IgD-negative memory B cell (primary cell): Measurements from ENCODE around the gene SEMA6D. TPM values are rescaled to one million over a fixed set of nuclear protein-coding genes. Genes with fewer than 3 reads are reported as not detected.

Experiments
- H3K27ac Mint-ChIP-seq, 3 donors: one replicate each; pipeline ENCODE4 v1.8.0; 2020 to 2022; ENCODE audit warnings: mild to moderate bottlenecking in 3 of 3, mixed read lengths in 3 of 3, moderate library complexity in 1 of 3
- H3K27me3 Mint-ChIP-seq: one replicate; pipeline ENCODE4 v1.8.0; 2021; ENCODE audit warnings: mixed read lengths
- H3K36me3 Mint-ChIP-seq: one replicate; pipeline ENCODE4 v1.8.0; 2020; ENCODE audit warnings: mild to moderate bottlenecking, mixed read lengths
- H3K4me1 Mint-ChIP-seq, 3 donors: one replicate each; pipeline ENCODE4 v1.8.0; 2020 to 2022; ENCODE audit warnings: mixed read lengths in 3 of 3, mild to moderate bottlenecking in 1 of 3
- H3K4me3 Mint-ChIP-seq, 4 donors: one replicate each; pipeline ENCODE4 v1.8.0; 2020 to 2022; ENCODE audit warnings: mild to moderate bottlenecking in 4 of 4, mixed read lengths in 4 of 4, moderate library complexity in 3 of 4
- H3K9me3 Mint-ChIP-seq, 3 donors: one replicate each; pipeline ENCODE4 v1.8.0; 2020 to 2021; ENCODE audit warnings: mixed read lengths in 3 of 3, mild to moderate bottlenecking in 1 of 3
- polyA plus RNA-seq: library from polyadenylated mRNA; unstranded; fragments of 300-500 nt; fragmentation: Illumina TruSeq; gene quantifications from one replicate; pipeline ENCODE4 v1.2.3, GENCODE V29; 2021

Gene SEMA6D
- polyA plus RNA-seq, 1 donor from 2014 or later = not detected

DNA sequence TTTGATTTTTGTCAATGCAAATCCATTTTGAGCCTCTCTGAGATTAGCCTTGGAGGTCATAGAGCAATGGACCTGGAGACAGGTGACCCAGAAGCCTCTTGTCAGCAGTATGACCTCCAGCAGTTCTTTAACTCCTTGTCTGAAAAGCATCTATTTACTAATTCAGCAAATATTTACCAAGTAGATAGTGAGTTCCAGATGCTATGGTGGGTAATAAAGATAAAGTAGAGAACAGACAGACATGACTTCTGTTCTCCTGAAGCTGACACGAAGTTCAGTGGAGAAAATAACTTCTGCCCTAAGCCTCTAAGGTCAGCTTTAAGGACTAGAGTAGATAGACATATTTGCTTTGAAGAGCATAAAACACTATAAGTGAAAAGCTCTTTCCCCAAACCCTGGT is 26.6 kb downstream of the SEMA6D start:
- H3K4me3 Mint-ChIP-seq = no peak overlapping the region
- no peak overlapping the region for H3K27ac Mint-ChIP-seq
- no peaks in the 10 kb centered on the region for H3K36me3 Mint-ChIP-seq
- peaks cover 0 to 4% (median 0%) of the 10 kb centered on the region in 3 donors for H3K9me3 Mint-ChIP-seq
- no peaks in the 10 kb centered on the region for H3K27me3 Mint-ChIP-seq
- peaks cover 0 to 2% (median 0%) of the 10 kb centered on the region in 3 donors for H3K4me1 Mint-ChIP-seq

DNA sequence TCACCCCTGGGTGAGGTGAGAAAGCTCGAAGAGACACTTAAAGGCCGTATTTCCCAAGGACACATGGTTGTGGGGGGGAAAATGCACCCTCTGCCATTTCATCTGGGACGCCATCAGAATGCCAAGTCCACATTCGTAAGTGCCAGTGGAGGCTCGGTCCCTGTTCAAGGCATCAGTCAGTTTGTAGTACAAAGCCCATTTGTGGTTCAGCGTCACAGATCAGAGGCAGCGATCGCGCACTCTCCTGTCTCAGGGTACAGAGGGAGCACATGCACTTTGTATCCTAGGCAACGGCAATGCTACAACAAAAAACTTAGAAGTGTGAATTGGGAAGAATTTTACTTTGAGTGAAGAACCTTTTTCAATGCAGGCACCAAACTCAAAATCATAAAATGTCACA is 27.2 kb downstream of the SEMA6D start:
- Mint-ChIP-seq H3K27ac (no peak overlapping the region), H3K27me3 (no peaks in the 10 kb centered on the region), H3K4me3 (no peak overlapping the region), H3K4me1 (peaks cover 0 to 2% (median 0%) of the 10 kb centered on the region in 3 donors), H3K9me3 (peaks cover 0 to 2% (median 0%) of the 10 kb centered on the region in 3 donors), H3K36me3 (no peaks in the 10 kb centered on the region)

DNA sequence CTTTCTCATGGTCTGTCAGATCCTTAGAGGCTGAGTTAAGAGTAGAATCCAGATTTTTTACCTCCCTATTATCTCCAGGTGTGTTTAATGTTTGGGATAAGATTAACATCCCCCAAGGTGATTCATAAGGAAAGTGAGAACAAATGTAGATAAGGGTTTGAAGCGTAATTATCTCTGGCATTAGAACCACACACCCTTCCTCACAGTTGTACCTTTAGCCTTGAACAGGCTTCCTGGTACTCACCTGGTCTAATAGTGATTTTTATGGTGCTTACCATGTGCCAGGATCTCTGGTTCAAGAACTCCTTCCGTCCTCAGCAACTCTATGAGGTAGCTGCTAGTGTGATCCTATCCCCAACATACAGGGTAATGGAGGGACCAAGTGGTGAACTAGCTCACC is 27.7 kb downstream of the SEMA6D start:
- Mint-ChIP-seq H3K27ac (no peak overlapping the region), H3K36me3 (no peaks in the 10 kb centered on the region), H3K27me3 (no peaks in the 10 kb centered on the region), H3K9me3 (no peaks in the 10 kb centered on the region), H3K4me1 (peaks cover 0 to 2% (median 0%) of the 10 kb centered on the region in 3 donors), H3K4me3 (no peak overlapping the region)

DNA sequence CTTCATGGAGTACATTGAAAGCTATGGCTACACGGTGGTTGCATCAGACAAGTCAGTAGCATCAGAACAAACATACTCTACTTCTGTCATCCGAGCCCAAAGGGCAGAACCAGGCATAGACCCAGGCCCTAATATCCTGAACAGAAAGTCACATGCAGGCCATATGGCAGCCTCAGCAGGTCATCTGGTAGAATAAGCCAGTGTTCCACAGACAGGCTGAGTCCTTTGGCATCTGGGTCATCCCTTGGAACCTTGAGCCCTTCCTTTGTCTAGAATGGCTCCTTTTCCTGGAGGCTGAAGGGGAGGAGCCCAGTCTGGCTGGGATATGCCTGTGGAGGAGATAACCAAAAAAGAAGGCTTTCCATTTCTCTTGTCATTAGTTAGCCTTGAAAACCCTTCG is 29.2 kb downstream of the SEMA6D start:
- Mint-ChIP-seq H3K4me3 (no peak overlapping the region), H3K4me1 (no peaks in the 10 kb centered on the region), H3K9me3 (no peaks in the 10 kb centered on the region), H3K27ac (no peak overlapping the region), H3K27me3 (no peaks in the 10 kb centered on the region), H3K36me3 (no peaks in the 10 kb centered on the region)

DNA sequence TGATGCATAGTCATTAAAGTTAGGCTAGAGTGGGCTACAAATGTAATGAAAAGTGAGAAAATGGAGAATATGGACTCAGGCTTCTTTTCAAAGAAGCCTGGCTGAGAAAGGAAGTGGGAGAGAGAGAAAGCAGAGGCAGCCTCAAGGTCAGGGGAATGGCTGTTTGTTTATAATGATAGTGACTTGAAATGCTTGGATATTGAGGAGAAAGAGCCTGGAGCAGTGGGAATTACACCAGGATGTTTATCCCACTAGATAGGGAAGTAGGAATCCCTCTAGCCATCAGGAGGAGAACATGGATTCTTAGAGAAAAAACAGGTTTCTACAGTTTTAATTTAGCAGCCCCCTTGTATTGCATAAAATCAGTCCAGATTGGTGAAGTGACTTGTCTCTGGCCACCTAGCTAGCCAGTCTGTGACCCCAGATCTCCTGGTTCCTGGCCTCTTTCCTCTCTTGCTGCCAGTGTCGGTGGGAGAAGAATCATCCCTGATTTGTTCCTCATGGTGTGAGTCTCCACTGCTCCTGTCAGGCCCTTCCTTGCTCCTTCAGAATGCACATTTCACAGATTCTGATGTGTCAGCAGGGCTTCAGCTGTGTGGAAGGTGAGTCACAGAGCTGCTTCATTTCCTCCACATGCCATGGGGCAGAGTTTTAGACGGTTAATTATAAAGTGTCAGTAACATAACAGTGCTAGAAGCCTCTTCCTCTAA is 32.9 kb downstream of the SEMA6D start:
- H3K27ac Mint-ChIP-seq = no peak overlapping the region
- H3K4me1 Mint-ChIP-seq = no peaks in the 10 kb centered on the region
- no peaks in the 10 kb centered on the region for H3K27me3 Mint-ChIP-seq
- peaks cover 8 to 18% (median 13%) of the 10 kb centered on the region in 3 donors for H3K9me3 Mint-ChIP-seq
- no peaks in the 10 kb centered on the region for H3K36me3 Mint-ChIP-seq
- H3K4me3 Mint-ChIP-seq = no peak overlapping the region

DNA sequence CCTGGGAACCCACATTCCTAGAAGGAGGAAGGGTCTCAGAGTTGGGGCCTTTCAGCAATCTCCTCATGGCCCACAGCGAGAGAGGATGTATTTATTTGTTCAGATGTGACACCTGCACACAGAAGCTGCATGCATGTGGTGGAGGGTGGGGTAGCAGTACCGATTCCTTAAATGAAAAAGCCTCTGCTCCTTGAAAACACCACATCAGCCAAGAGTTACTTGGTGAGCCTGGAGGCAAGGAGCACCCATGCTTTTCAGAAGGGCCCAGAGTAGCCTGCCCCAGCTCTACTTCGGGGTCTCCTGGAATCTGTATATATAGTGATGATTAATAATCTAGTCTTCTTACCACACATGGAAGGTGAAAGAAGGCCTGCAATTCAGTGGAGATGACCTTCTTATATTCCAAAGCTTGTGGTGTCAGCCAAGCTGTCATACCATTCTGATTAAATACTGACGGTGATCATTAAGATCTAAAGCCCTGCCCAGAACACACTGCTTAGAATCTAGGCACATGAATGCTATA is 33.5 kb downstream of the SEMA6D start:
- no peak overlapping the region for H3K27ac Mint-ChIP-seq
- H3K27me3 Mint-ChIP-seq = no peaks in the 10 kb centered on the region
- H3K9me3 Mint-ChIP-seq = peaks cover 10 to 21% (median 13%) of the 10 kb centered on the region in 3 donors
- no peak overlapping the region for H3K4me3 Mint-ChIP-seq
- H3K36me3 Mint-ChIP-seq = no peaks in the 10 kb centered on the region
- no peaks in the 10 kb centered on the region for H3K4me1 Mint-ChIP-seq

DNA sequence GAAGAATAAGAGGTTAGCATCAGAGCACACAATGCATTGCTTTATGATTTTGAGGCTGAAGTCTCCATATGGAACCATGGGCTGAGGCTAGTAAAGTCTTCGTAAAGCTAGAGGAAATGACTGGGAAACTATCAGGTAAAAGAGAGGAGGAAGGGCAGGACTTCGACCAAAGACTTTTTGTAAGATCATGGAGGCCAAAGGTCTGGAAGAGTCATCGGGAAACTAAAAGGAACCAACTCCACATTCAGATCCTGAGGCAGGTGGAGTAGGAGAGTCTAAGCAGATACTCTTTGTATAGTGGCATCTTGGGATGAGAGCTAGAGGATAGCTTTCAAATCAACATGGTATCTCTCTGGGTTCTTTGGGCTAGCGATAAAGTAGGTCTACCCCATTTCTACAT is 36.3 kb downstream of the SEMA6D start:
- Mint-ChIP-seq H3K4me3 (no peak overlapping the region), H3K9me3 (peaks cover 12 to 21% (median 13%) of the 10 kb centered on the region in 3 donors), H3K27ac (no peak overlapping the region), H3K36me3 (no peaks in the 10 kb centered on the region), H3K4me1 (no peaks in the 10 kb centered on the region), H3K27me3 (peaks cover 3% of the 10 kb centered on the region)

DNA sequence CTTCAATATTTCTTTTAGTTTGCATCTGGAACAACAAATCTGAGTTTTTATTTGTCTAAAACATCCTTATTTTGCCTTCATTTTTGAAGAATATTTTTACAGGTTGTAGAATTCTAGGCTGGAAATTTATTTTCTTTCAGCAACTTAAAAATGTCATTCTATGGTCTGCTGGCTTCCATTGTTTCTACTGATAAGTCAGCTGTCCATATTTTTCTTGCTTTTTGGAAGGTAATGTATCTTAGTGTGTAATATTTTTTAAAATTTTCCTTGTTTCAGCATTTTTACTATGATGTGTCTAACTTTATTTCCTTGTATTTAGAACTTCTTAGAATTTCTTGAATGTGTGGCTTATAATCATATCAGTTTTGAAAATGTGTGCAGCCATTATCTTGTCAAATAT is 37.0 kb downstream of the SEMA6D start:
- H3K4me3 Mint-ChIP-seq = no peak overlapping the region
- no peak overlapping the region for H3K27ac Mint-ChIP-seq
- H3K36me3 Mint-ChIP-seq = no peaks in the 10 kb centered on the region
- peaks cover 12 to 21% (median 13%) of the 10 kb centered on the region in 3 donors for H3K9me3 Mint-ChIP-seq
- no peaks in the 10 kb centered on the region for H3K4me1 Mint-ChIP-seq
- peaks cover 3% of the 10 kb centered on the region for H3K27me3 Mint-ChIP-seq

DNA sequence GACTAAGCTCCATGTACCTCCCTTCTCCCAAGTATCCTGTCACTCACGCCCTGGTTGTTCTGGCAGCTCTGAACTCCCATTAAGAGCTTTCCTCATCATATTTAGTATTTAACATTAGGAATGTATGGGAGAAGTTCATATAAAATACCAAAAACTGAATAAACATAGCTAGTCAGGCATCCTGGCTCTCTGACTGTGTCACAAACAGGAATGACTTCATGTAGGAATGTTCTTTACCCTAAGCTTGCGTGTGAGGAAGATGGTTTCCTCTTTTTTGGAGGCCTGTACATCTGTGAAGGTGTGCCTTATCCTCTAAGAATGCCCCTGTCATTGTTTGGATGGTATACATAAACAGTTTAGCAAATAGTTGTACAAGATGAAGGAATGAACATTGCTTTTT is 38.6 kb downstream of the SEMA6D start:
- no peaks in the 10 kb centered on the region for H3K4me1 Mint-ChIP-seq
- H3K4me3 Mint-ChIP-seq = no peak overlapping the region
- no peak overlapping the region for H3K27ac Mint-ChIP-seq
- peaks cover 12 to 21% (median 13%) of the 10 kb centered on the region in 3 donors for H3K9me3 Mint-ChIP-seq
- no peaks in the 10 kb centered on the region for H3K36me3 Mint-ChIP-seq
- H3K27me3 Mint-ChIP-seq = peaks cover 3% of the 10 kb centered on the region

DNA sequence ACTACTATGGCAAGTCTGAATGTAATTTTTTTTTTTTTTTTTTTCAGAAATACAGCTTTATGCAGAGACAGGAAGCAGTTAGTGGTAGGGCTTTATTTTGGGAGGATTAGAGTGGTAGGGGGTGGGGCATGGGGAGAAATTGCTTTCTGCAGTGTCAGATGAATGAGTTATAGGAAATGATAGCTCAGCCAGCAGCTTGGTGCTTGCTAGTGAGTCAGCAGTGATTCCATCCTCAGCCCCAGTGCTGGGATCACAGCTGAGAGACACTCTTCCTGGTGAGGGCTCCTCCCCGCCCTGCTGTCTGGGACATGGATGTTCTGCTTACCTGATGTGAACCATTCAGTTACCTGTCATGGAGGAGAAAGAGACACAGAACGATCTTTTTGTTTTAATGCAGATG is 39.6 kb downstream of the SEMA6D start:
- Mint-ChIP-seq H3K27me3 (peaks cover 3% of the 10 kb centered on the region), H3K27ac (no peak overlapping the region), H3K36me3 (no peaks in the 10 kb centered on the region), H3K4me1 (no peaks in the 10 kb centered on the region), H3K9me3 (peaks cover 12 to 21% (median 13%) of the 10 kb centered on the region in 3 donors), H3K4me3 (no peak overlapping the region)

DNA sequence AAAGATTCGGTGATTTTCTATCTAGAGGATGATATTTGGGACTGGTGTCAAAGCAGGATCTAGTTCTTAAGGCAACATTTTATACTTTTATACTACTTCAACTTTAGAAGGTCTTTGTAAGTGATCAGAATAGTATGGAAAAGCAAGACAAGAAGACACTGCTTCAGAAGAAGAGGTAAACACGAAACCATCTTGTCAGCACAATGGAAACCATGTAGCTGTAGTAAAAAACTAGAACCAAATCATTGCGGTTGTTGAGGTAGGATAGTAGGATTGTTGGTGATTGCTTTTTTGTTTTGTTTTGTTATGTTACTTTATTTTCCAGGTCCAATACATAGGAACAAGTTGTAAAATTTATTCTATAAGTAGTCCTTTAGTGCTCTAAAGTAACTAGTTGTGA is 40.0 kb downstream of the SEMA6D start:
- Mint-ChIP-seq H3K4me1 (no peaks in the 10 kb centered on the region), H3K4me3 (no peak overlapping the region), H3K9me3 (peaks cover 9 to 18% (median 10%) of the 10 kb centered on the region in 3 donors), H3K27me3 (peaks cover 4% of the 10 kb centered on the region), H3K27ac (no peak overlapping the region), H3K36me3 (no peaks in the 10 kb centered on the region)

DNA sequence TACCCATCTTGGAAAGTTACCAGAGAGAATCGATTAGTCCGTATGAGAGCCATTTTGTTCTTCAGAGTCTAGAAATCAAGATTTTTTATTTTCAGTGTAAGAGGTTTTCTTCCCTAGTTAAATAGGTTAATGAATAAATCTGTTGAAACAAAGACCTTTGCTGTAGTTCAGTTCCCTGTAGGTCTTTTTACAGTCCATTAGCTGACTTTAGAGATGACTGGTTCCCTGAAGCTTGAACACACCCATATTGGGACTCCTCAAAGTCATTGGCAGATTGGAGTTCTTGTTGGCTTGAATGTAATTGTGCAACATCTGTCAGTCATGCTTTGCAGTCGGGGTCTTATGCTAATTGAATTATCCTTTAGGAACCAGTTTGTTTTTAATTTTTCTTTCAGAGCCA is 45.3 kb downstream of the SEMA6D start:
- Mint-ChIP-seq H3K36me3 (no peaks in the 10 kb centered on the region), H3K9me3 (no peaks in the 10 kb centered on the region), H3K4me3 (no peak overlapping the region), H3K4me1 (no peaks in the 10 kb centered on the region), H3K27ac (no peak overlapping the region), H3K27me3 (peaks cover 5% of the 10 kb centered on the region)

DNA sequence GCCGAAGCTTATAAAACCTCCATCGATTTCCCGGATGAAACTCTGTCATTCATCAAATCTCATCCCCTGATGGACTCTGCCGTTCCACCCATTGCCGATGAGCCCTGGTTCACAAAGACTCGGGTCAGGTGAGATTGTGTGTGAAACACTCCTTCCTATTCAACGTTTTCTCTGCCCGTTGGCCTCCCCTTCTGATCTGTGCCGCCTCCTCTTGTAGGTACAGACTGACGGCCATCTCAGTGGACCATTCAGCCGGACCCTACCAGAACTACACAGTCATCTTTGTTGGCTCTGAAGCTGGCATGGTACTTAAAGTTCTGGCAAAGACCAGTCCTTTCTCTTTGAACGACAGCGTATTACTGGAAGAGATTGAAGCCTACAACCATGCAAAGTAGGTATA is 47.4 kb downstream of the SEMA6D start:
- Mint-ChIP-seq H3K4me1 (no peaks in the 10 kb centered on the region), H3K27ac (no peak overlapping the region), H3K36me3 (no peaks in the 10 kb centered on the region), H3K9me3 (no peaks in the 10 kb centered on the region), H3K4me3 (no peak overlapping the region), H3K27me3 (peaks cover 7% of the 10 kb centered on the region)

DNA sequence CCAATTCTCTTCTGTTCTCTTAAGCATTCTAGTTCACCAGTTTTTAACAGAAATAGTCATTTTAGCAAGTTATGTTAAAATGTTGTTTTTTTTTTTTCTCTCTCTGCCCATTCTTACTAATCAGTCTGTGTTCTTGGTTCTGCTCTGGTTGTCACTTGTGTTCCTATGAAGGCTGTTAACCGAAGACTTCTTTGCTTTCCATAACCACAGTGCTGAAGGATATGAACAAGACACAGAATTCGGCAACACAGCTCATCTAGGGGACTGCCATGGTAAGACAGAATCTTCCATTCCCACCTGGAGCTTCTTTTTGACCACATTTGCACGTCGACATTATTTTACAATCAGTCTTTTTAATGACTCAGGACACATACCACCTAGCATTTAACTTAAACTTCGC is 49.1 kb downstream of the SEMA6D start:
- Mint-ChIP-seq H3K4me1 (no peaks in the 10 kb centered on the region), H3K27me3 (peaks cover 7% of the 10 kb centered on the region), H3K27ac (no peak overlapping the region), H3K9me3 (peaks cover 0 to 3% (median 0%) of the 10 kb centered on the region in 3 donors), H3K36me3 (no peaks in the 10 kb centered on the region), H3K4me3 (no peak overlapping the region)

DNA sequence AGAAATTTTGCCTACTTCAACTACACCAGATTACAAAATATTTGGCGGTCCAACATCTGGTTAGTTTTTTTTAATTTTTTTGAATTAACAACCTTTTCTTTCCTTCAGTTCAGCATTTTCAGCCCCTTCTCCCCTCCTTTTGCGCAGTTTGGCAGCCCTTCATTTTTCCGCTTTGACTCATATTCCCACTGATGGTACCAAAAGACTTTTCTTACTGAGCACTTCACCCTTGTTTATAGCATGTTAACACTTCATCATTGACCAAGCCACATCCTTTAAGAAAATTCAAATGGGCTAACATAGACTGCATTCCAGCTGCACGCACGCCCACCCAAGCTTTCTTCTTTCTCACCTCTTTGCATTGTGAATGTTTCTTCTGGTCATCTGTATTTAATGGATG is 49.7 kb downstream of the SEMA6D start:
- H3K27ac Mint-ChIP-seq = no peak overlapping the region
- H3K36me3 Mint-ChIP-seq = no peaks in the 10 kb centered on the region
- H3K27me3 Mint-ChIP-seq = peaks cover 7% of the 10 kb centered on the region
- peaks cover 0 to 3% (median 0%) of the 10 kb centered on the region in 3 donors for H3K9me3 Mint-ChIP-seq
- H3K4me1 Mint-ChIP-seq = no peaks in the 10 kb centered on the region
- H3K4me3 Mint-ChIP-seq = no peak overlapping the region

DNA sequence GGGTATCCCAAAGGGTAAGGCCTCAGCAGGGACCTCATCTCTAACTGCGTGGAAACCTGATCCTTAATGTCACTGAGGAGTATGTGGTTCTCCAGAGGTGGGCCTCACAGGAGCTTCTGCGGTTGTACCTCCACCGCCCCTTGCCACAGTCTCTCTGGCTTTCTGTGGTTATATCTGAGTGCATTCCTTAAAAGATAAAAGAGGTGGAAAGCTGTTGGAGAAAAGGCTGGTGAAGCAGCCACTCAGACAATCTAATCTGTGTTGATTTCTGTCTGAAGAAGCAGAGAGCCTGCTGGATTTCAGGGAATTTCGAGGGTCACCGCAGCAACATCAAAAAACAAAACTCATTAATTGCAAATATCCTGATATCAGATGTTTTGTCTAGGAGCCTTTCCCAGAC is 51.4 kb downstream of the SEMA6D start:
- H3K27ac Mint-ChIP-seq = no peak overlapping the region

More for the DNA sequence above, 51.4 kb downstream of the SEMA6D start:
- Mint-ChIP-seq H3K36me3 (no peaks in the 10 kb centered on the region), H3K4me3 (no peak overlapping the region), H3K9me3 (peaks cover 0 to 3% (median 0%) of the 10 kb centered on the region in 3 donors), H3K27me3 (peaks cover 5% of the 10 kb centered on the region), H3K4me1 (no peaks in the 10 kb centered on the region)
